ENCODE results near the gene TSPY3. TPM values are rescaled to one million over a fixed set of nuclear protein-coding genes. Genes with fewer than 3 reads are reported as not detected.

The TSPY3 gene
- not detected in 2 replicates for total RNA-seq

DNA sequence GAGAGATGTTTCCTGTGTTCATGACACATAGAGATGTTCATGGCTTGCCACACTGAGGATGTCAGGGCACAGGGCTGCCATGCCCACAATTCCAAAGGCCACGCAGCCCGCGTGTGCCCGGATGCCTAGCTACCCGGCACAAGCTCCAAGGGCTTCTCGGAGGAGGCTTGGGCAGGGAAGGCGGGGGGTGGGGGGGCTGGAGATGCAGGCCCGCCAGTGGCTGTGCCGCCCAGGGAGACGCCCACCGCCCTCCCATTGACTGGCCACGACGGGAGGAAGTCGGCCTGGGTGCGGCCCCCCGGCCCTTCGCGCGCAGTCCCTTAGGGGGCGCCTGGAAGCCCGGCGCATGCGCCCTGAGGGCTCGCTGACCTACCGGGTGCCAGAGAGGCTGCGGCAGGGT is at the start of gene TSPY3:
TSPY3 (plus strand) TSS at position 301 of the 400 bp plus-strand sequence; CDS start at position 347, 46 bp downstream.

DNA sequence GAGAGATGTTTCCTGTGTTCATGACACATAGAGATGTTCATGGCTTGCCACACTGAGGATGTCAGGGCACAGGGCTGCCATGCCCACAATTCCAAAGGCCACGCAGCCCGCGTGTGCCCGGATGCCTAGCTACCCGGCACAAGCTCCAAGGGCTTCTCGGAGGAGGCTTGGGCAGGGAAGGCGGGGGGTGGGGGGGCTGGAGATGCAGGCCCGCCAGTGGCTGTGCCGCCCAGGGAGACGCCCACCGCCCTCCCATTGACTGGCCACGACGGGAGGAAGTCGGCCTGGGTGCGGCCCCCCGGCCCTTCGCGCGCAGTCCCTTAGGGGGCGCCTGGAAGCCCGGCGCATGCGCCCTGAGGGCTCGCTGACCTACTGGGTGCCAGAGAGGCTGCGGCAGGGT is 40.7 kb upstream of the TSPY3 start, which contains the start of gene TSPY8:
TSPY8 (plus strand) TSS at position 301 of the 400 bp plus-strand sequence; CDS start at position 347, 46 bp downstream.

Other genes with a start within 250 kb of the TSPY3 start
- not detected in 2 replicates for gene TSPY4, start 61.0 kb upstream of the TSPY3 start, total RNA-seq
- gene TSPY8, start 40.6 kb upstream of the TSPY3 start, total RNA-seq, result not detected in 2 replicates
- gene TSPY1, start 68.5 kb downstream of the TSPY3 start, total RNA-seq, result not detected in 2 replicates
- not detected in 2 replicates for gene TSPY9, start 88.8 kb downstream of the TSPY3 start, total RNA-seq
- not detected in 2 replicates for gene TSPY10, start 129.5 kb downstream of the TSPY3 start, total RNA-seq

Data from epithelial cell of umbilical artery (primary cell).